HG02623 (cell line): Measurements from ENCODE around the gene SDHA.

Experiments used
- ATAC-seq: cut with Tn5 transposase; IDR thresholded peaks from one replicate; pipeline ENCODE4 v1.9.1; 2021; ENCODE audit warnings: moderate library complexity; ENCODE audit not compliant: unreplicated experiment

Gene SDHA

GRCh38 chr5:217494-218456, at the start of gene SDHA, which contains the start of gene CCDC127:
TSS of gene SDHA (plus strand) at chr5:218320. CDS start at chr5:218356, 36 bp downstream.
TSS of gene CCDC127 (minus strand) at chr5:218153. CDS start at chr5:216849, 1,304 bp downstream.
- peak; percentile 71 for ATAC-seq

GRCh38 chr5:169071-169727, 48.9 kb upstream of the SDHA start:
- no peak for ATAC-seq

GRCh38 chr5:169728-170094, 48.4 kb upstream of the SDHA start:
- no peak for ATAC-seq

DNA sequence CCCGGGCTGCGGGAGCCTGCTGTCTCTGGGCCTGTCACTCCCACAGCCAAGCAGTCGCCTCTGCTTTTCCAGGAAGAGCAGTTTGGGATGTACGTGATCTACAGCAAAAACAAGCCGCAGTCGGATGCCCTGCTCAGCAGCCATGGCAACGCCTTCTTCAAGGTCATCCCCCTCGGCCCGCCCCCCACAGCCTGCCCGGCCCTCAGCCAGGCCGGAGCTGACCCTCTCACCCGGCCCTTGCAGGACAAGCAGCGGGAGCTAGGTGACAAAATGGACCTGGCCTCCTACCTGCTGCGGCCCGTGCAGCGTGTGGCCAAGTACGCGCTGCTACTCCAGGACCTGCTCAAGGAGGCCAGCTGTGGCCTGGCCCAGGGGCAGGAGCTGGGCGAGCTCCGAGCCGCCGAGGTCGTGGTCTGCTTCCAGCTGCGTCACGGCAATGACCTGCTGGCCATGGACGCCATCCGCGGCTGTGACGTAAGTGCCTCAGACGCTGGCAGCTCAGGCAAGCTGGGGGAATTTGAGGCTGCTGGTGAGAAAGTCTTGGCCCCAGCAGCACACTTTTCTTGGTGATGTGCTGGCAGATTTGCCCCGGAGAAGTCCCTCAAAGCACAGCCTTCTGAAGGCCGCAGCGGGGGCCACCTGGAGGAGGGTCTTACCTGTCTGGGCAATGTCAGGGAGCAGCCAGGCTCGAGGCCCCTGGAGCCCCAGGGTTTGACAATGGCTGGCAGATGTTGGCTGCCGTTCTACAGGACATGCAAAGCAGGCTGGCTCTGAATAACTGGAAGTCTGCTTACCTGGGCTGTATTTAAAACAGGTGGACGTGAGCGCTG, 46.9 kb upstream of the SDHA start:
- no peak for ATAC-seq

GRCh38 chr5:171801-172331, 46.3 kb upstream of the SDHA start:
- ATAC-seq, result no peak

GRCh38 chr5:172421-172820, 45.7 kb upstream of the SDHA start:
- no peak for ATAC-seq

GRCh38 chr5:172841-173251, 45.3 kb upstream of the SDHA start:
- ATAC-seq, result no peak

GRCh38 chr5:173392-174290, 44.5 kb upstream of the SDHA start:
- ATAC-seq, result no peak

GRCh38 chr5:174291-174600, 43.9 kb upstream of the SDHA start:
- no peak for ATAC-seq

DNA sequence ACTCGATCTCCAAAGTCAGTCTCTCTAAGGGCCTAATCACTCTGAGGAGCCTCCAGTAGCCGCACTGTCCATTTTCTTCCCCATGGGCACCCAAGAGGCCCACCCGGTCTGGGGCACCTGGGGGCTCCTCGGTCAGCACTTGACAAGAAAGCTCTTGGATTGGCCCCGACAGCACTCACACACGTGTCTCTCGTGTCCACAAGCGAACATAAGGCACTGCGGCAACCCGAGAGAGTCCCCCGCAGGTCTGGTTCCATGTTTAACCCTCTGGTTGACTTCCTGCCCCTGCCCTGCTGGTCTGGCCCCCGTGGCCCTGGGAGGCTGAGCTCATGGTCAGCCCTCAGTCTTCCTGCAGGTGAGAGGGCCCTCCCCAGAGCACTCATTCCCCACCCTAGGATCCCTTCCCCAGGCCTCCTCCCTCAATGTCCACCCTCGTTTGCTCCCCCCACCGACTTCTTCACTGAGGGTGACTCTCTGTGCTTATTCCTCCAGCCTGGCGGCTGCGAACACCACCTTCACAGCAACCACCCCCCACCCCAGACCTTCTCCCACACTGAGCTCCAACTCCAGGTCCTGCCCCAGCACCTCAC, 43.1 kb upstream of the SDHA start:
- ATAC-seq, result no peak

- no peak for ATAC-seq
Measured at GRCh38 chr5:176296-176823, 41.8 kb upstream of the SDHA start.

- no peak for ATAC-seq
Measured at GRCh38 chr5:178110-178509, 40.0 kb upstream of the SDHA start.

- ATAC-seq, result no peak
Measured at GRCh38 chr5:179401-179800, 38.7 kb upstream of the SDHA start.

DNA sequence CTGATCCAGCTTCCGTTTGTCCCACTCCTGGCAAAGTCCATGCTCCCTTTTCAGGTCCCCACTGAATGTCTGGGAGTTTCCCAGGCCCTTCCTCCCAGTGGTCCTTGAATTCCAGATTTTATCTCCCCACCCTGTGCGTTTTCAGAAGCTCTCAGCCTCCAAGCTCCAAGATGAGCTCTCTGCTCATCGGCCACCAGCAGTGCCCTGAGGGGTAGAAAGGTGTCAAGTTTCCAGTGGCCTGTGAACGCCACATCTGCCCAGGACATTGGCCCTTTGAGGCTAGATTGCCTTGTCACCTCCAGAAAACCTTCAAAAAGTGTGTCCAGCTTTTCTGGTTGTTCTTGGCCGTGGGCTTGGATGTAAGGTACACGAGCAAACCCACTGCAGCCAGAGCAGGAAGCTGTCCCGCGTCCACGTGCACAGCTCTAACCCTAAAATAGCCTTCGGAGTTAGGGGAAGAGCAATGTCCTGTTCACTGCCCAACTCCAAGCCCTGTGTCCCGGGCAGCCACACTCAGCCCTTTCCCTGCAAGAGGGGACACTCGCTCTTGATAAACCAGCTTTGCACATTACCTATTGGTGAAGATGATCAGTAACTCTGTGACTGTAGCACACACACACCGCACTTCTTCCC, 37.7 kb upstream of the SDHA start:
- no peak for ATAC-seq

DNA sequence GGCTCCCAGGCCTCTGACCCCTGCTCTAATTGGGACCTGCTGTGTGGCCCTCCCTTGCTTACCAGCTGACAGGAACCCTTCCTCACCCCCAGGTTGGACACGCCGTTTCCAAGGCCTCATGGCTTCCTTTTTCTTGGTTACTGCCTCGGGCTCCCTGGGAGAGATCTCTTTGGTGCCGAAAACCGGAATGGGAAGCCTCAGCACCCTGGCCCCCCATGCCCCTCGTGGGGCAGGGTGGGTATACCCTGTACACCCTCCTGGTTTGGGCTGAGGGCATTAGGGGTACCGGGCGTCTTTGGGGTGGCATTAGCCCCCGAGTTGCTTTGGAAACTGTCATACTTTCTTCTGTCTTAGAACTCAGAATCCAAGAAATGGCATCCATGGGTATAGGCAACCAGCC, 37.0 kb upstream of the SDHA start:
- no peak for ATAC-seq

DNA sequence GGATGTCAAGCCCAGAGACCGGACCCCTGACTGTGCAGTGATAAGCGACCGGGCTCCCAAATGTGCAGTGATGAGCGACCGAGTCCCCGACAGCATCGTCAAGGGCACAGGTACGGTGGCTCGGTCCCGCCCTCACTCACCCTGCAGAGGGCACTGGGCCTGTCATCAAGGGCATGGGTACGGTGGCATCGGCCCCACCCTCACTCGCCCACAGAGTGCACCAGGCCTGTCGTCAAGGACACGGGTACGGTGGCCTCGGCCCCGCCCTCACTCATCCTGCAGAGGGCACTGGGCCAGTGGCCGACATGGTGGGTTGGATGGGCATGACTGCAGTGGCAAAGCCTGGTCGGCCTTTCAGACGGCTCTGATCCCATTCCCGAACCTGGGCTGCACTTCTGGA, 36.6 kb upstream of the SDHA start:
- ATAC-seq, result no peak

GRCh38 chr5:182126-182525, 36.0 kb upstream of the SDHA start:
- no peak for ATAC-seq

- no peak for ATAC-seq
Measured at GRCh38 chr5:184471-184870, 33.6 kb upstream of the SDHA start.
